PC-9 (cell line): ENCODE results near the gene BRF1.

Experiments
- EZH2 ChIP-seq: fragments of 200-600 bp; sonication (generic); IDR thresholded peaks from 2 replicates; pipeline ENCODE4 v1.8.0; 2017; ENCODE audit warnings: antibody characterized with exemption, low read depth
- TF ChIP-seq, protein P1 (sequence below): fragments of 200-600 bp; sonication (generic); conservative IDR thresholded peaks from 2 replicates; pipeline ENCODE4 v1.6.1; 2017; ENCODE audit warnings: mixed run types, antibody characterized with exemption, mild to moderate bottlenecking, moderate library complexity

GRCh38 chr14:105346200-105346533 is 45.4 kb upstream of the BRF1 start:
- TF ChIP-seq, protein P1, sequence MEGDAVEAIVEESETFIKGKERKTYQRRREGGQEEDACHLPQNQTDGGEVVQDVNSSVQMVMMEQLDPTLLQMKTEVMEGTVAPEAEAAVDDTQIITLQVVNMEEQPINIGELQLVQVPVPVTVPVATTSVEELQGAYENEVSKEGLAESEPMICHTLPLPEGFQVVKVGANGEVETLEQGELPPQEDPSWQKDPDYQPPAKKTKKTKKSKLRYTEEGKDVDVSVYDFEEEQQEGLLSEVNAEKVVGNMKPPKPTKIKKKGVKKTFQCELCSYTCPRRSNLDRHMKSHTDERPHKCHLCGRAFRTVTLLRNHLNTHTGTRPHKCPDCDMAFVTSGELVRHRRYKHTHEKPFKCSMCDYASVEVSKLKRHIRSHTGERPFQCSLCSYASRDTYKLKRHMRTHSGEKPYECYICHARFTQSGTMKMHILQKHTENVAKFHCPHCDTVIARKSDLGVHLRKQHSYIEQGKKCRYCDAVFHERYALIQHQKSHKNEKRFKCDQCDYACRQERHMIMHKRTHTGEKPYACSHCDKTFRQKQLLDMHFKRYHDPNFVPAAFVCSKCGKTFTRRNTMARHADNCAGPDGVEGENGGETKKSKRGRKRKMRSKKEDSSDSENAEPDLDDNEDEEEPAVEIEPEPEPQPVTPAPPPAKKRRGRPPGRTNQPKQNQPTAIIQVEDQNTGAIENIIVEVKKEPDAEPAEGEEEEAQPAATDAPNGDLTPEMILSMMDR: no peak
- TF ChIP-seq EZH2: no peak
